Measurements from ENCODE around the gene FLRT2.

GRCh38 chr14:85535321-85535720 is 5.4 kb downstream of the FLRT2 start:
- no peak for TF ChIP-seq CTCF (IDR thresholded peaks at IDR 0.05 in 2 of 3, conservative IDR thresholded peaks at IDR 0.05 in 1 of 3; ENCODE audit: borderline replicate concordance in 1 of 3, insufficient read depth in 1 of 3, low read depth in 2 of 3, low read length in 2 of 3)
- no peak for TF ChIP-seq RAD21 (IDR thresholded peaks at IDR 0.05; ENCODE audit: low read depth)
- no peak for TF ChIP-seq POLR2A (IDR thresholded peaks at IDR 0.05; ENCODE audit: borderline replicate concordance, extremely low read depth, insufficient read depth, insufficient read length)
- TF ChIP-seq EZH2phosphoT487 (IDR thresholded peaks at IDR 0.05; ENCODE audit: borderline replicate concordance) = no peak
- no peak for TF ChIP-seq MAX (IDR thresholded peaks at IDR 0.05)
- TF ChIP-seq POLR2AphosphoS5 (IDR thresholded peaks at IDR 0.05; ENCODE audit: low read depth, low read length) = no peak
- TF ChIP-seq REST (IDR thresholded peaks at IDR 0.05; ENCODE audit: low read depth) = no peak

Measured in HCT116 (cell line).